NCI-H345 treated with DMSO at 0.1 percent for 48 hours (cell line): Measurements from ENCODE around the gene EDNRA.
A peak's percentile ranks its signal among the peaks of the same experiment; 100 is the strongest.

ENCODE experiments used
- DNase-seq: peaks from one replicate; lab custom pipeline; 2025; ENCODE audit not compliant: unreplicated experiment; lab: John Stamatoyannopoulos, UW

Gene EDNRA

GRCh38 chr4:147496500-147496899 lies 15.6 kb downstream of the EDNRA start:
- no peak for DNase-seq

GRCh38 chr4:147498031-147498660 lies 17.2 kb downstream of the EDNRA start:
- DNase-seq = no peak

- DNase-seq = no peak
These were observed 27.4 kb downstream of the EDNRA start for GRCh38 chr4:147508346-147508745.

- DNase-seq = no peak
These were observed 28.5 kb downstream of the EDNRA start for GRCh38 chr4:147509386-147509785.

- no peak for DNase-seq
These were observed 30.2 kb downstream of the EDNRA start for GRCh38 chr4:147510962-147511668.

- DNase-seq = no peak
These were observed 32.2 kb downstream of the EDNRA start for GRCh38 chr4:147513091-147513490.

GRCh38 chr4:147513952-147514351 lies 33.1 kb downstream of the EDNRA start:
- DNase-seq = no peak

GRCh38 chr4:147515220-147515936 lies 34.5 kb downstream of the EDNRA start:
- no peak for DNase-seq

GRCh38 chr4:147516133-147516532 lies 35.2 kb downstream of the EDNRA start:
- no peak for DNase-seq

GRCh38 chr4:147518086-147518485 lies 37.2 kb downstream of the EDNRA start:
- no peak for DNase-seq

- DNase-seq = peak; percentile 11
These were observed 38.2 kb downstream of the EDNRA start for GRCh38 chr4:147518846-147519767.

- no peak for DNase-seq
These were observed 43.7 kb downstream of the EDNRA start for GRCh38 chr4:147524601-147525000.

- no peak for DNase-seq
These were observed 44.8 kb downstream of the EDNRA start for GRCh38 chr4:147525494-147526271.

GRCh38 chr4:147526272-147526654 lies 45.4 kb downstream of the EDNRA start:
- no peak for DNase-seq

- DNase-seq = no peak
These were observed 47.2 kb downstream of the EDNRA start for GRCh38 chr4:147528054-147528453.

GRCh38 chr4:147530134-147530533 lies 49.2 kb downstream of the EDNRA start:
- no peak for DNase-seq

GRCh38 chr4:147530723-147531122 lies 49.8 kb downstream of the EDNRA start:
- DNase-seq = no peak

GRCh38 chr4:147532896-147533295 lies 52.0 kb downstream of the EDNRA start:
- DNase-seq = no peak

GRCh38 chr4:147533331-147533730 lies 52.4 kb downstream of the EDNRA start:
- DNase-seq = no peak

- no peak for DNase-seq
These were observed 54.2 kb downstream of the EDNRA start for GRCh38 chr4:147535124-147535523.
